ENCODE measurements around the gene MSMB.

- TF ChIP-seq EZH2phosphoT487 (IDR thresholded peaks at IDR 0.05; ENCODE audit: insufficient read depth, low read depth) (no peak), EZH2 (IDR thresholded peaks at IDR 0.05; ENCODE audit: insufficient read depth, poor library complexity, severe bottlenecking) (no peak)
These were observed 25.8 kb downstream of the MSMB start for GRCh38 chr10:46020344-46020657.

Measured in GM23248 (cell line).